Activated T-cell treated with anti-CD3 and anti-CD28 coated beads for 24 hours (primary cell): Measurements from ENCODE around the gene TAF6.
A peak's percentile ranks its signal among the peaks of the same experiment; 100 is the strongest.

Source experiments
- DNase-seq: peaks from one replicate; pipeline ENCODE4 v3.0.0-alpha.2; 2020; ENCODE audit warnings: low read depth

Gene TAF6

DNA sequence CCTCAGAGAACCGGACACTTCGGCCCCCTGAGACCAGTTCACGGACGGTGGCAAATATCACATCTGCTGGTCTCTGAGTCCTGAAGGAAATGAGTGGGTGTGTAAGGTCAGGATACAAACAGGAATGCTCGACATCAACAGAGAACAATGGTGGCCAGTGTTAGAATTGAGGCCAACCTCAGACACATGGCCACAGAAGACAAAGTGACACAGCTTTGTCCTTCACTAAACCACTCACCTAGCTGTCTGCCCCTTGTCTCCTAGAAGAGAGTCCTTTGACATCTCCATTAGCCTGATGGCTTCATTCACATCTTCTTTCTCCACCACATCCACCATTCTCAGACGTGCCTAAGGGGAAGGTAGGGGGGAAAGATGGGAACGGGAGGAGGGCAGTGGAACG lies 26.1 kb downstream of the TAF6 start:
- DNase-seq: no peak

DNA sequence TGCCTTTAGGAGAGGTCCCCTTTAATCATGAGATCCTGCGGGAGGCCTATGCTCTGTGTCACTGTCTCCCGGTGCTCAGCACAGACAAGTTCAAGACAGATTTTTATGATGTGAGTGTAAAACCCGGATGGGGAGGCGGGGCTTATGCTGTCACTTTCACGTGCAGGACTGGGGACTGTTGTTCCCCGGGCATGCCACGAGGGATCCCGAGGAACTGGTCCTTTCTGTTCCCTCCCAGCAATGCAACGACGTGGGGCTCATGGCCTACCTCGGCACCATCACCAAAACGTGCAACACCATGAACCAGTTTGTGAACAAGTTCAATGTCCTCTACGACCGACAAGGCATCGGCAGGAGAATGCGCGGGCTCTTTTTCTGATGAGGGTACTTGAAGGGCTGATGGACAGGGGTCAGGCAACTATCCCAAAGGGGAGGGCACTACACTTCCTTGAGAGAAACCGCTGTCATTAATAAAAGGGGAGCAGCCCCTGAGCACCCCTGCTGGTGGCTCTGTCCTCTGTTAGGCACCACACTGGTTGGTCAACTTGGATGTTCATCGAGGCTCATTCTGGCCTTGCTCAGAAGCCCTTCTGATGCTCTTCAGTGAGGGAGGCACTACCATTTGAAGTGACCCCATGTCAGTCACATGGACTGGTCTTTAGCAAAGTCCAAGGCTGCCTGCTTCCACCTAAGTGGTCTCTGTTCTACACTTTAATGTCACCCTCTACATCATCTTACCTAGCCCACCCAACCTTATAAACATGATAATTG lies 27.6 kb downstream of the TAF6 start:
- no peak for DNase-seq

DNA sequence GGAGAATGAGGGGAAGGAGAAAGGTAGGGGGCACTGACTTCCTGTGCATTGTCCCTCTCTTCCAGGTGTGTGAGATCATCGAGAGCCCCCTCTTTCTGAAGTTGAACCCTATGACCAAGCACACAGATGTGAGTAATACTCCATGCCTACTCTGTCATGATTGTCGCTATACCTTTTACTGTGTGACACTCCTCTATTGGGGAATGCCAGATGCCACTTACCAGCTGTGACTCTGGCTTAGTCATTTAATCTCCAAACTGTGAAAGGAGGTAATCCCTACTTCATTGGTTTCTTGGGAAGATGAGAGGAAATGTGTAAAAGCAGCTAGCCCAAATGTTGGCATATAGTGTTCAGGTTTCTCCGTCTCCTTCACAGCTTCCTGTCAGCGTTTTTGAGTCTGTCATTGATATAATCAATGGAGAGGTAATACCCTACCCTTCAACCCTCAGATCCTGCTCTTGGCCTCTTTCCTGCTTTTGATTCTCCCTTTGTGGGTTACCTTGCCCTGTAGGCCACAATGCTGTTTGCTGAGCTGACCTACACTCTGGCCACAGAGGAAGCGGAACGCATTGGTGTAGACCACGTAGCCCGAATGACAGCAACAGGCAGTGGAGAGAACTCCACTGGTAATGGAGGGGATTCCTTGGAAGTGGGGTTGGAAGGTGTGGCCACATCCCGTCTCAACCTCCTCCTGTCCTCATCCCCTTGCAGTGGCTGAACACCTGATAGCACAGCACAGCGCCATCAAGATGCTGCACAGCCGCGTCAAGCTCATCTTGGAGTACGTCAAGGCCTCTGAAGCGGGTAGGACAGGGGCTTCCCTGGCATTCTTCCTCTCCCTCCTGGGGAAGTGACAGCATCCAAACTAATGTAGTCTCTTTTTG lies 28.4 kb downstream of the TAF6 start:
- DNase-seq: no peak

DNA sequence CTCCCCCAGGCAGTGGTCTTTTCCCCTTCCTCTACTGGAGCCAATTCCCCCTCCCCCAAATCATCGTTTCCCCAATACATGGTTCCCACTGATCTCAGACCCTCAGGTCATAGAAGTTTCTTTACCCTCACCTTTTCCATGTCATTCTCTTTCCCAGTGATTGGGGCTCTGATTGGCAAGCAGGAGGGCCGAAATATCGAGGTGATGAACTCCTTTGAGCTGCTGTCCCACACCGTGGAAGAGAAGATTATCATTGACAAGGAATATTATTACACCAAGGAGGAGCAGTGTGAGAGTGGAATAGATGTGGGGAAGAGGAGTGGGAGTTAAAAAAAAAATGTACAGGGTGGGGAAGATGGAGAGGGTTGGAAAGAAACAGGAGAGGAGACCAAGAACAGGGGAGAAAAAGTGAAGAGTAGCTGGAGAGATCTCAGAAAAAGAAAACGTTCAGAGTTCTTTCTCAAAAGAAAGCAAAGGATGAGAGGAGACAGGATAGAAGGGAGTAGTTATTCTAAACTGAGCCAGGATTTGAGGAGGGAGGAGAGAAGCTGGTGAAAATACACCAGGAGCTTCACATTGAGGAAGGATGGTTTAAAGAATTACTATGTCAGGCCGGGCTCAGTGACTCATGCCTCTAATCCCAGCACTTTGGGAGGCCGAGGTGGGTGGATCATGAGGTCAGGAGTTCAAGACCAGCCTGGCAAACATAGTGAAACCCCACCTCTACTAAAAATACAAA lies 29.5 kb downstream of the TAF6 start:
- no peak for DNase-seq

DNA sequence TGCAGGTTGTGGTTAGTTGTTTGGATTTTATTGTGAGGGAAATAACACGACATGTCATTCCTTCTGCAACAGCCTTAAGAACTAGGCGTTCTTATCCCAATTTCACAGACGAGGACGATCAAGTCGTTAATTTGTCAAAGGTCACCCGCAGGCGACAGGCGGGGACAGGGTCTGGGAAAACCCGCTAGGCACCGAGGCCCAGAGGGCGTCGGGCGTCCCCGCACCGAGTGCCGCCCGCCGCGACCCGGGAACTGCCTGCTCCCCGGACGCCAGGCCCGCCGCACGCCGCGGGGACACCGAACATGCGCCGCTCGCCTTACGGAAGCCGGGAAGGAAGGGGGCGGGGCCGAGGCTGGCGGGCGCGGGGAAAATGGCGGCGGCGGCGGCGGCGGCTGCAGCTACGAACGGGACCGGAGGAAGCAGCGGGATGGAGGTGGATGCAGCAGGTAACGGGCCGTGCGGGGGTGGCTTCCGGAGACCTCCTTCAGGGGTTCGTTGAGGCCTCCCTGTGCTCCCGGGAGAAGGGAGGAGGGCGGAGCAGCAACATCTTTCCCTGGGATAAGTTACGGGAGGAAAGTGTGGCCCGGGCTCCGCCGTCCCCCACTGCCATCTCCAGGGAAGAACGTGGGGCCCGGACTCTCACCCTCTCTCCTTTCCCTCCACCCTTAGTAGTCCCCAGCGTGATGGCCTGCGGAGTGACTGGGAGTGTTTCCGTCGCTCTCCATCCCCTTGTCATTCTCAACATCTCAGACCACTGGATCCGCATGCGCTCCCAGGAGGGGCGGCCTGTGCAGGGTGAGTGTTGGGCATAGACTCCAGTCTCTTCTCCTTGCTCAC lies 30.3 kb downstream of the TAF6 start, which contains the start of gene COPS6:
COPS6 (plus strand) TSS at position 349 of the 837 bp plus-strand sequence; CDS start at position 371, 22 bp downstream.
- peak; percentile 83 for DNase-seq

DNA sequence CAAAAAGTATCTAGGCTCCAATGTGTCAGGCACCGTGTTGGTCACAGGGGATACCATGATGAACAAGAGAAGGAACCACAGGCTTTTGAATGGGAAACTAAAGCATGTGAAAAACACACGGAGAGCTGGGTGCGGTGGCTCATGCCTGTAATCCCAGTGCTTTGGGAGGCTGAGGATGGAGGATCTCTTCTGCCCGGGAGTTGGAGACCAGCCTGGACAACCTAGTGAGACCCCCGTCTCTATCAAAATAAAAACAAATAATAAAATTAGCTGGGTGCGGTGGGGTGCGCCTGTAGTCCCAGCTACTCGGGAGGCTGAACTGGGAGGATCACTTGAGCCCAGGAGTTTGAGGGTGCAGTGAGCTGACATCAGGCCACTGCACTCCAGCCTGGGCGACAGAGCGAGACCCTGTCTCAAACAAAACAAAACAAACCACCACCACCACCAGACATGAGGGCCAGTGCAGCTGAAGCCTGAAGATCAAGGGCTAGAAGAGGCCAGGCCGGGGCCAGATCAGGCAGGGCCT lies 31.0 kb downstream of the TAF6 start:
- no peak for DNase-seq

DNA sequence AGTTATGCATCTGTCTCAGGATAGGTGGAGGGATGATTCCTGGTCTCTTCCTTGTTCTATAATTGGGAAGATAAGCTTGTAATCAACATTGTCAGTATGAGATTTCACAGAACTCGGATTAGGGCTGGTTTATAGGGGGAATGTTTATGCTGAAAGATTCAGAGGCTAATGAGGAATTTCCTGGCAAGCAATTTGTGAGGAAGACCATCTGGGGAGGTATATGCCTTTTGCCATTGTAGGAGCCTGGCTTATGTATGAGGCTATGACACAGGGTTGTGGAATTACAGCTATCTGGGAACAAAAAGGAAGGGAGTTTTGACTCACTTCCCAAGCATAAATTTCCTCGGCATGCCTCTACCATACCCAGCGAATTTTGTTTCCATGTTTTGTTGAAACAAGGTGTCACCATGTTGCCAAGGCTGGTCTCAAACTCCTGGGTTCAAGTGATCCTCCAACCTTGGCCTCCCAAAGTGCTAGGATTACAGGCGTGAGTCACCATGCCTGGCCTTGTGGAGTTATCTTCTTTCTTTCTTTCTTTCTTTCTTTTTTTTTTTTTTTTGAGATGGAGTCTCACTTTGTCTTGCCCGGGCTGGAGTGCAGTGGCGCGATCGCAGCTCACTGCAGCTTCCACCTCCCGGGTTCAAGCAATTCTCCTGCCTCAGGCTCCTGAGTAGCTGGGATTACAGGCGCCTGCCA lies 32.0 kb downstream of the TAF6 start:
- no peak for DNase-seq

DNA sequence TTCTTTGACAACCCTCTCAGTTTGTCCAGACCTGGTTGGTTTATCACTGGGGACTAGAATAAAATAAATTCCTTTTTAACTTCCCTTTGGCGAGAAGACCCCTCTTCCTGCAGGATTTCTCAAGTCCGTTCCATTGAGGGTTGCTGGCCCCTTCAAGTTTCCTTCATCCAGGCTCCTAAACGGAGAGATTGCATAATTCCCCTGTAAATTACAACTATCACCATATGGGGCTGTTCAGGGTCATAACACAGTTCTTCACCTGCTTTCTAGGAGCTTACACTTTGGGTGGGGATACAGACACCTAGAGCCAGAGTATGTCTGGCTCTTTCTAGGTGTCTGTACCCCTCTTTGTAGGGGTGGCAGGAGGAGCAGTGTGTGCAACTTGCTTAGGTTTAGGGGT lies 33.6 kb downstream of the TAF6 start:
- DNase-seq: no peak

DNA sequence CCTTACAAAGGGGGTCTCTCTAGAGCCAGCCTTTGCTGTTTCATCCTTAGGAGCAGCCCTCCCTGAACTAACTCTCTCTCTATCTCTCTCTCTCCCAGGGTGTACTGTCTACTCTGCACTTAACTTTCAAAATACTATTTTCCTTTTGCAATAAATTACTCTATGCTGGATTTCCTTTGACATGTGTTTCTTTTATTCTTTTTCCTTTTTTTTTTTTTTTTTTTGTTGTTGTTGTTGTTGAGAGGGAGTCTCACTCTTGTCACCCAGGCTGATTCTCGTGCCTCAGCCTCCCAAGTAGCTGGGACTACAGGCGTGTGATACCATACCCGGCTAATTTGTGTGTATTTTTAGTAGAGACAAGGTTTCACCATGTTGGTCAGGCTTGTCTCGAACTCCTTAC lies 36.2 kb downstream of the TAF6 start:
- DNase-seq: no peak

DNA sequence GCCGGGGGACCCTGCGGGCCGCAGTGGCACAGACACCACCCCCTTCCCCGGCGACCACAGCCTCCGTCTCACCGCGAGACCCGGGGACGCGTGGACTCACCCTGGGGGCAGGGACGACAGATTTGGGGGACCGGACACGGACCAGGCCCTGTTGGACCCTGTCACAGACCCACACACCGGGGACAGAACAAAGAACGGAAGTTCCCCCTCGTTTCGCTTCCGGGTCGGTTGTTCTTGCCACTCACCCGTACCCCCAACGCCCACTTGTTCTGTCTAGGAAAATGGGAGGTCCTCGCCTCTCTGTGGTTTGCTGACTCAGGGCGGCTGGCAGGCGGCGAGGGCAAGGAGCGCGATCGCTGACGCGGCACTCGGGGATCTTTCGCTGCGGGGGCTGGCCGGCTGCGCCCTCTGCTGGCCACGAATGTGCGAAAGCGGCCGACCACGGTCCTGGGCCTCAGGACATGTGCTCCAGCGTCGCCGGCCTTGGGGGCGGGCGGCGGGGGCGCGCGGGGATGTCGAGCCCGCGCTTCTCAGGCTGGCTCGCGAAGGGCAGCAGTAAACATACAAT lies 37.5 kb downstream of the TAF6 start, which contains the start of gene ZNF3:
ZNF3 (minus strand) TSS at position 189 of the 568 bp plus-strand sequence. CDS start 4,366 bp downstream, outside the sequence.
- peak; percentile 98 for DNase-seq

DNA sequence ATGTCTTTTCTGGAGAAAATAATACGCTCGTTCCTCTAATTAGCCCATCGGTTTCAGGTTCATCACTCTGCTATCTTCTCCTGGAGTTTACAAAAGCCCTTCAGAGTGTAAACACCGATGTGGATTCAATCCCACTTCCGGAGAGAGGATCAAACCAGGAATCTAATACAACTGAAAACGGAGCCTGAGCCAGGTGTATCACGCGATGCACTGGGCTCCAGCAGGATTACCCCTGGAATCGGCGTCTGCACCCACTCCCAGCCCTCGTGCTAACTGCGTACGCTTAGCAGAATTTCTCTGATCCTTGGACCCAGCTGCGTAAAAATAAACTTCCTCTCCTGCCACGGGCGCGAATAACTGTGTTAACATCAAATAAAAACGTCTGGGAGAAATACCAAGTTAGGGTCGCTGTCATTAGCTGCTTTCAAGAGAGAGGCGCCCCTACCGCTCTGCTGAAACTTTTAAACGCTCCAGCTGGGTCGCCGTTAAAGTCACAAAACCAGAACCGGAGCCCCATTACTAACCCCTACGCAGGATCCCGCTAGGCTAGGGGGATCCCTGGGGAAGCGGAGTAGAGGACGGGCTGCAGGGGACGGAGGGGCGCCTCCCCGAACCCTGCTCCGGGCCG lies 38.1 kb downstream of the TAF6 start:
- no peak for DNase-seq

DNA sequence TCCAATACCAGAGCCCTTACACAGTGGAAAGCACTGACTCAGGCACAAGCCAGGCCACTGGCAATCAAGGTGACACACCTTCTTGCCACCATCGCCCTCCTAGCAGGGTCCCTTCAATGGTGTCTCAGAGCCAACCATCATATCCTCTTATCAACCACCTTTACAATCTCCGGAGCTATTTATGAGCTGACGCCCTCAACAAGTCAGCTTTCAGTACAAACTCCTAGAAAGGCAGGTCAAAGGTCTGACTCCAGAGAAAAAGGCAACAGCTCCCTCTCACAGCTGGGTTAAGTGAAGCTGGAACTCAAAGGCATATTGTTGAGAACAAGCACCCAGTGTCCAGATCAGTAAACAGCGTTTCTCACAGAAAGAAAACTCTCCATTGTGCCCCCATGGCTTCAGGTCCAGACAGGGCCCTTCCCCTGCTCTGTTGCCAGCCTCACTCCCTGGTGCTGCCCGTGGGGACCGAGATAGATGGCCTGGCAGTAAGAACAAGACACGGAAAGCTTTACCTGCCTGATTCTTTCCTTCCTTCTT lies 40.1 kb downstream of the TAF6 start:
- no peak for DNase-seq

DNA sequence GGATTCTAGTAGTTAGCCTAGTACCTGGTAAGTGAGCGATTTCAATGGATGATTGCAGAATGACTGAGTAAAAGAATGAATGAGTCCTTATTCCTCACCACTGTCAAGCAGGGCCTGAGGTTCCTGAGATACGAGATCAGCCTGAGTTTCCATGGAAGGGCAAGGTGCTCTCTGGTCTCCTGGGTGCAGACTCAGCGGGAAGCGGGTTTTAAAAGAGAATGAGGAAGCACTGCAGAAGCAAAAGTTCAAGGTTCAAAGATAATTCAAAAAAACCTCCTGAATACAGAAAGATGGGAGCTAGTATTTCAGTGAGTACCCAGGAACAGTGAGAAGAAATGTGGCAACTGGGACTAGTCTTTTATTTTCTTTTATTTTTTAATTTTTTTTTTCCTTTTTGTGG lies 42.0 kb downstream of the TAF6 start:
- DNase-seq: no peak

DNA sequence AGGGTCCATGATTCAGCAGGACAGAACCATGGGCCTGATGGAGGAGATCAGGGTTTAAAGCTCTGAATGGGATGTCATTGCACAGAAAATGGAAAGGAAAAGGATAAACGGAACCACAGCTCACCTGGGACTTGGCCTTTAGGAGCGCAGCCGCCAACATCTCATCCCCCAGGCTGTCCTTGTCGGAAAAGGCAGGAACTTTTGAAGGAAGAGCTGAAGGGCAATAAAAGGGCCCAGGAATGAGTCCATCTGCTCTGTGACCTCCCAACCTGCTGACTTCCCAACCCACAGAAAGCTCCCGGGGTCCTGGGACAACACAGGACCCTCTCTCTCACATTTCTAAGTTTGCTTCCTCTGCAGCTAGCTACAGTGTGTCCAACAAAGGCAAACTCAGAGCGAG lies 43.7 kb downstream of the TAF6 start:
- no peak for DNase-seq

DNA sequence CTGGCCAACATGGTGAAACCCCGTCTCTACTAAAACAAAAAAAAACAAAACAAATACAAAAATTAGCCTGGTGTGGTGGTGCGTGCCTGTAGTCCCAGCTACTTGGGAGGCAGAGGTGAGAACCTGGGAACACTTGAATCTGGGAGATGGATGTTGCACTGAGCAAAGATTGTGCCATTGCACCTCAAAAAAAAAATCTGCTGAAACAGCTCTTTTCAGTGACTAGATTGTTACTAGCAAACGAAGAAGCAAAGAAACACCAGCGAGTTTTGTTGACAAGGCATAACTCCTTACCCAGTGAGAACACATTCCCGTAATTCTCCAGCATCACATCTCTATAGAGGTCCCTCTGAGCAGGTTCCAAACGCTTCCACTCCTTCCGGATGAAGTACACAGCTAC lies 44.3 kb downstream of the TAF6 start:
- DNase-seq: no peak

DNA sequence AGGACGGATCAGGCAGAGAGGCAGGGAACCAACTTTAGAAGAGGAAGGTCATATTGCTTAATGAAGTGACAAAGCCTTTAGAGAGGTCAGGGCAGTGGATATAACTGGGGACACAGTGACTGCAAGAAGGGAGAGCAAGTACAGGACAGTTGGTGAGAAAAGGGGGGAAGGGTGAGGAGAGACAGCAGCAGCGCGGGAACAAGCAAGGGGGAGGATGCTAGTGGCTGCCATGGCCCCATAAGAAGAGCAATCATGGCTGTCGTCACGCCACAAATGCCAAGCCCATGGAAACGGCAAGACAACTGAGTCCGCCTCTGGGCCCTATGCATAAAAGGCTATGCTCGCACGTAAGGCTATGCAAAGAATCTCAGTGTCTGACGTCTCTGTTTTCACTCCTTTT lies 46.7 kb downstream of the TAF6 start:
- DNase-seq: no peak

DNA sequence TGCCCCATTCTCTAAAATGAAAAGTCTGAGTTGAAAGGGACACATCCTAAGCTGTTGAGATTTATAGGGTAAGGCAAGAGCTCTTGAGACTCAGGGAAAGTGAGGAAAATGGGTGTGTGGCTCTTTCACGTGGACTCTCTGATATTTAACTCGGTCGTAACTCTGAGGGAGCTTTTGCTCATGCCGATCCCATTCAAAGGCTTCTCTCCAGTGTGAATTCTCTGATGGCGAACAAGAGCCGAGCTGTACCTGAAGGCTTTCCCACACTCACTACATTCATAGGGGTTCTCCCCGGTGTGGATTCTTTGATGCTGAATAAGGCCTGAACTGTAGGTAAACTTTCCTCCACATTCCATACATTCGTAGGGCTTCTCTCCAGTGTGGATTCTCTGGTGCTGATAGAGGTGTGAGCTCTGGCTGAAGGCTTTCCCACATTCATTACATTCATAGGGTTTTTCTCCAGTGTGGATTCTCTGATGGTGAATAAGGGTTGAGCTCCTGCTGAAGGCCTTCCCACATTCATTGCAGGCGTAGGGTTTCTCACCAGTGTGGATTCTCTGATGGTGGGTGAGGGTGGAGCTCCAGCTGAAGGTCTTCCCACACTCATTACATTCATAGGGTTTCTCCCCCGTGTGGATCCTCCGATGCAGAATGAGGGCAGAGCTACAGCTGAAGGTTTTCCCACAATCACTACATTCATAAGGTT lies 48.0 kb downstream of the TAF6 start:
- DNase-seq: no peak

DNA sequence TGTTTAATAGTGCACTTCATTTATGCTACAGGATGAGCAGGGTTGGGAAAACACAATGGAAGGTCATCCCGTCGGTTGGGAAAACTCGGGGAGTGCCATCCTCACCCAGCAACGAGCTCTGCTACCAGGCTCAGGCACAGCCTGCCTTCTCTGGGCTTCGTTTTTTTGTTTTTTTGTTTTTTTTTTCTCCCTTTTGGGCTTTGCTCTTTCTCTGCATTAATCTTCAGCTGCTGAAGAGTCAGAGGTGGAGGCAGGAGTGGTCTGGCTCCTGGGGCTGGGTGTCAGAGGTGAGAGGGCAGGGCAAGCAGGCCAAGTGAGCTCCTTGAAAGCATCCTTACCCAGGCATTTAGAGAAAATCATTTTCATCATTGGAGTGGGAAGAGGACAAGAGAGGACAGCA lies 49.2 kb downstream of the TAF6 start:
- DNase-seq: no peak

DNA sequence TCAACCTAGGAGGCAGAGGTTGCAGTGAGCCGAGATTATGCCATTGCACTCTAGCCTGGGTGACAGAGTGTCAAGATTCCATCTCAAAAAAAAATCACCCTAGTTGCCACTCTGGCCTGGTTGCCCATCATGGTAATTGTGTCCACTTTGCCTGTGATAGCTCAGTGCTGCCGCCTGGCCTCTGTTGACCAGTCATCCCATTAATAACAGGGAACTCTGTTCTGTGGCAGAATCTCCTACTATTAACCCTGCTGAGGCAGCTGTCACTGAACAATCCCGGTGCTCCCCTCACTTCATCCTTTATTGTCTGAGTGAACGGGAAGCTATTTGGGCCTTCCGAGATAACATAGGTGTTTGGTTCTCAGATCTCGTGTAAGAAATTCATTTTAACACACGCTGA lies 52.2 kb downstream of the TAF6 start:
- DNase-seq: no peak
